ENCODE data around the gene OR2S2.

The OR2S2 gene

GRCh38 chr9:35948901-35949318 is 9.0 kb downstream of the OR2S2 start:
- Histone ChIP-seq H3K4me3 (IDR thresholded peaks at IDR 0.05; ENCODE audit: insufficient read depth, low read depth, low read length) (no peak overlapping the region), H3K9ac (no peak overlapping the region), H3K4me1 (ENCODE audit: low read depth, poor library complexity, severe bottlenecking) (peaks cover 12% of the 10 kb centered on the region), H3K4me2 (no peak overlapping the region), H2AFZ (ENCODE audit: low read depth) (no peak overlapping the region), H4K20me1 (ENCODE audit: insufficient read depth) (no peaks in the 10 kb centered on the region), H3K36me3 (ENCODE audit: insufficient read depth) (no peaks in the 10 kb centered on the region), H3K27me3 (ENCODE audit: insufficient read depth, low read depth) (no peaks in the 10 kb centered on the region), H3K27ac (no peak overlapping the region), H3K79me2 (ENCODE audit: insufficient read depth, low read depth) (no peaks in the 10 kb centered on the region)
- TF ChIP-seq, protein P1, sequence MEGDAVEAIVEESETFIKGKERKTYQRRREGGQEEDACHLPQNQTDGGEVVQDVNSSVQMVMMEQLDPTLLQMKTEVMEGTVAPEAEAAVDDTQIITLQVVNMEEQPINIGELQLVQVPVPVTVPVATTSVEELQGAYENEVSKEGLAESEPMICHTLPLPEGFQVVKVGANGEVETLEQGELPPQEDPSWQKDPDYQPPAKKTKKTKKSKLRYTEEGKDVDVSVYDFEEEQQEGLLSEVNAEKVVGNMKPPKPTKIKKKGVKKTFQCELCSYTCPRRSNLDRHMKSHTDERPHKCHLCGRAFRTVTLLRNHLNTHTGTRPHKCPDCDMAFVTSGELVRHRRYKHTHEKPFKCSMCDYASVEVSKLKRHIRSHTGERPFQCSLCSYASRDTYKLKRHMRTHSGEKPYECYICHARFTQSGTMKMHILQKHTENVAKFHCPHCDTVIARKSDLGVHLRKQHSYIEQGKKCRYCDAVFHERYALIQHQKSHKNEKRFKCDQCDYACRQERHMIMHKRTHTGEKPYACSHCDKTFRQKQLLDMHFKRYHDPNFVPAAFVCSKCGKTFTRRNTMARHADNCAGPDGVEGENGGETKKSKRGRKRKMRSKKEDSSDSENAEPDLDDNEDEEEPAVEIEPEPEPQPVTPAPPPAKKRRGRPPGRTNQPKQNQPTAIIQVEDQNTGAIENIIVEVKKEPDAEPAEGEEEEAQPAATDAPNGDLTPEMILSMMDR (conservative IDR thresholded peaks at IDR 0.05; ENCODE audit: low read depth, low read length), result no peak

GRCh38 chr9:35948451-35948850 is 9.5 kb downstream of the OR2S2 start:
- no peaks in the 10 kb centered on the region for H3K27me3 ChIP-seq (ENCODE audit: insufficient read depth, low read depth)
- H3K27ac ChIP-seq, result no peak overlapping the region
- no peak overlapping the region for H2AFZ ChIP-seq (ENCODE audit: low read depth)
- no peaks in the 10 kb centered on the region for H3K79me2 ChIP-seq (ENCODE audit: insufficient read depth, low read depth)
- H3K4me3 ChIP-seq (IDR thresholded peaks at IDR 0.05; ENCODE audit: insufficient read depth, low read depth, low read length), result no peak overlapping the region
- peaks cover 12% of the 10 kb centered on the region for H3K4me1 ChIP-seq (ENCODE audit: low read depth, poor library complexity, severe bottlenecking)
- no peaks in the 10 kb centered on the region for H3K36me3 ChIP-seq (ENCODE audit: insufficient read depth)
- TF ChIP-seq, protein P1 (conservative IDR thresholded peaks at IDR 0.05; ENCODE audit: low read depth, low read length), result no peak
- no peak overlapping the region for H3K4me2 ChIP-seq
- no peak overlapping the region for H3K9ac ChIP-seq
- H4K20me1 ChIP-seq (ENCODE audit: insufficient read depth), result no peaks in the 10 kb centered on the region

GRCh38 chr9:35945341-35946018 is 12.5 kb downstream of the OR2S2 start:
- Histone ChIP-seq H3K79me2 (ENCODE audit: insufficient read depth, low read depth) (no peaks in the 10 kb centered on the region), H4K20me1 (ENCODE audit: insufficient read depth) (no peaks in the 10 kb centered on the region), H3K4me3 (IDR thresholded peaks at IDR 0.05; ENCODE audit: insufficient read depth, low read depth, low read length) (no peak overlapping the region), H3K27me3 (ENCODE audit: insufficient read depth, low read depth) (no peaks in the 10 kb centered on the region), H2AFZ (ENCODE audit: low read depth) (peak overlapping the region; percentile 79), H3K9ac (no peak overlapping the region; the same call in 1 of the 2 replicates), H3K36me3 (ENCODE audit: insufficient read depth) (no peaks in the 10 kb centered on the region), H3K4me1 (ENCODE audit: low read depth, poor library complexity, severe bottlenecking) (peaks cover 12% of the 10 kb centered on the region), H3K4me2 (peak overlapping the region; percentile 31), H3K27ac (no peak overlapping the region)
- TF ChIP-seq, protein P1 (conservative IDR thresholded peaks at IDR 0.05; ENCODE audit: low read depth, low read length), result peak; percentile 88

- Histone ChIP-seq H2AFZ (ENCODE audit: low read depth) (peak overlapping the region; percentile 79), H3K36me3 (ENCODE audit: insufficient read depth) (no peaks in the 10 kb centered on the region), H3K79me2 (ENCODE audit: insufficient read depth, low read depth) (no peaks in the 10 kb centered on the region), H3K4me1 (ENCODE audit: low read depth, poor library complexity, severe bottlenecking) (peaks cover 12% of the 10 kb centered on the region), H3K9ac (no peak overlapping the region), H3K4me3 (IDR thresholded peaks at IDR 0.05; ENCODE audit: insufficient read depth, low read depth, low read length) (no peak overlapping the region), H4K20me1 (ENCODE audit: insufficient read depth) (no peaks in the 10 kb centered on the region), H3K4me2 (no peak overlapping the region), H3K27me3 (ENCODE audit: insufficient read depth, low read depth) (no peaks in the 10 kb centered on the region), H3K27ac (no peak overlapping the region)
- TF ChIP-seq, protein P1 (conservative IDR thresholded peaks at IDR 0.05; ENCODE audit: low read depth, low read length), result no peak
Measured at GRCh38 chr9:35944841-35945240, 13.1 kb downstream of the OR2S2 start.

All from KMS-11 (cell line).